NCI-H345 (cell line): ENCODE data around the gene FOXC2.

Experiments used
- DNase-seq: peaks from one replicate; lab custom pipeline; 2025; lab: John Stamatoyannopoulos, UW

The FOXC2 gene

GRCh38 chr16:86566601-86566965, at the start of gene FOXC2:
Gene FOXC2 (plus strand): TSS chr16:86566829. CDS start chr16:86567336, 507 bp downstream.
- no peak for DNase-seq

- DNase-seq, result no peak
Measured at GRCh38 chr16:86517033-86517432, 49.6 kb upstream of the FOXC2 start.

- DNase-seq, result peak; percentile 12
Measured at GRCh38 chr16:86517652-86518258, 48.9 kb upstream of the FOXC2 start.

GRCh38 chr16:86519007-86519648, 47.5 kb upstream of the FOXC2 start:
- DNase-seq, result no peak

- peak; percentile 31 for DNase-seq
Measured at GRCh38 chr16:86519649-86520316, 46.8 kb upstream of the FOXC2 start.

- DNase-seq, result no peak
Measured at GRCh38 chr16:86520317-86521210, 46.1 kb upstream of the FOXC2 start.

GRCh38 chr16:86521236-86522197, 45.1 kb upstream of the FOXC2 start:
- DNase-seq, result no peak

- DNase-seq, result no peak
Measured at GRCh38 chr16:86522634-86523033, 44.0 kb upstream of the FOXC2 start.

- DNase-seq, result no peak
Measured at GRCh38 chr16:86523166-86523740, 43.4 kb upstream of the FOXC2 start.

- DNase-seq, result no peak
Measured at GRCh38 chr16:86524029-86524428, 42.6 kb upstream of the FOXC2 start.

- DNase-seq, result no peak
Measured at GRCh38 chr16:86525696-86526095, 40.9 kb upstream of the FOXC2 start.

GRCh38 chr16:86527366-86527765, 39.3 kb upstream of the FOXC2 start:
- DNase-seq, result no peak

- DNase-seq, result no peak
Measured at GRCh38 chr16:86528061-86528929, 38.3 kb upstream of the FOXC2 start.

- no peak for DNase-seq
Measured at GRCh38 chr16:86529160-86529559, 37.5 kb upstream of the FOXC2 start.

GRCh38 chr16:86530251-86531190, 36.1 kb upstream of the FOXC2 start:
- DNase-seq, result no peak

GRCh38 chr16:86531191-86531545, 35.5 kb upstream of the FOXC2 start:
- DNase-seq, result no peak

GRCh38 chr16:86531641-86532525, 34.7 kb upstream of the FOXC2 start:
- no peak for DNase-seq

- no peak for DNase-seq
Measured at GRCh38 chr16:86532526-86532815, 34.2 kb upstream of the FOXC2 start.
